Neuronal stem cell (in vitro differentiated cells): ENCODE measurements around the gene HOXD13.

Experiments
- DNase-seq: peaks from one replicate; pipeline ENCODE4 v3.0.0-alpha.2; 2013; ENCODE audit warnings: low spot score
- H2AFZ ChIP-seq: one replicate; pipeline ENCODE4 v1.6.1; 2013; ENCODE audit warnings: mild to moderate bottlenecking, low read length, inconsistent platforms
- H2AK5ac ChIP-seq: 2 replicates; pipeline ENCODE4 v1.6.1; 2013; ENCODE audit warnings: low read depth, mild to moderate bottlenecking, inconsistent platforms, low read length, moderate library complexity, mixed read lengths
- H2BK120ac ChIP-seq: 2 replicates; pipeline ENCODE4 v1.6.1; 2013; ENCODE audit warnings: low read depth, mild to moderate bottlenecking, inconsistent platforms, low read length, moderate library complexity, mixed read lengths
- H2BK12ac ChIP-seq: one replicate; pipeline ENCODE4 v1.6.1; 2013; ENCODE audit warnings: low read length, inconsistent platforms
- H2BK15ac ChIP-seq: 2 replicates; pipeline ENCODE4 v1.6.1; 2013; ENCODE audit warnings: mild to moderate bottlenecking, low read length, inconsistent platforms, mixed read lengths
- H2BK5ac ChIP-seq: one replicate; pipeline ENCODE4 v1.6.1; 2013; ENCODE audit warnings: inconsistent platforms, mild to moderate bottlenecking, low read length, moderate library complexity
- H3K14ac ChIP-seq: one replicate; pipeline ENCODE4 v1.6.1; 2013; ENCODE audit warnings: low read length, inconsistent platforms
- H3K18ac ChIP-seq: 2 replicates; pipeline ENCODE4 v1.6.1; 2013; ENCODE audit warnings: low read length, inconsistent platforms
- H3K23ac ChIP-seq: 2 replicates; pipeline ENCODE4 v1.6.1; 2013; ENCODE audit warnings: low read depth, mild to moderate bottlenecking, mixed read lengths, low read length, inconsistent platforms; ENCODE audit not compliant: poor library complexity
- H3K27ac ChIP-seq: replicated peaks from 3 replicates; pipeline ENCODE4 v1.5.1; 2013; ENCODE audit warnings: low read length, inconsistent platforms
- H3K27me3 ChIP-seq, 3 experiments: 2 replicates each; pipeline ENCODE4 v1.6.1; 2013; ENCODE audit warnings: low read length in 3 of 3, mild to moderate bottlenecking in 2 of 3, inconsistent platforms in 1 of 3, low read depth in 1 of 3, mixed read lengths in 1 of 3, moderate library complexity in 1 of 3; ENCODE audit not compliant: control insufficient read depth in 3 of 3, insufficient read depth in 3 of 3
- H3K36me3 ChIP-seq, 2 donors: replicated peaks in 1 of 2; 2 replicates each; pipeline ENCODE4 v1.6.1; 2013; ENCODE audit warnings: low read length in 2 of 2; ENCODE audit not compliant: control insufficient read depth in 2 of 2, insufficient read depth in 2 of 2
- H3K4ac ChIP-seq: 2 replicates; pipeline ENCODE4 v1.6.1; 2013; ENCODE audit warnings: inconsistent platforms, mild to moderate bottlenecking, low read length, moderate library complexity
- H3K4me1 ChIP-seq, 2 donors: 1 replicate in 1 of 2; 2 replicates in 1 of 2; pipeline ENCODE4 v1.6.1; 2013; ENCODE audit warnings: low read length in 2 of 2, low read depth in 1 of 2; ENCODE audit not compliant: control insufficient read depth in 2 of 2, insufficient read depth in 1 of 2
- H3K4me2 ChIP-seq: one replicate; pipeline ENCODE4 v1.6.1; 2013; ENCODE audit warnings: mild to moderate bottlenecking, low read length, inconsistent platforms; ENCODE audit not compliant: insufficient read depth, poor library complexity, severe bottlenecking
- H3K4me3 ChIP-seq, 2 donors: 2 replicates each; pipeline ENCODE4 v1.5.1; 2013; ENCODE audit warnings: low read length in 2 of 2, mild to moderate bottlenecking in 2 of 2, inconsistent platforms in 1 of 2, moderate library complexity in 1 of 2
- H3K79me1 ChIP-seq: one replicate; pipeline ENCODE4 v1.6.1; 2013; ENCODE audit warnings: low read depth, mild to moderate bottlenecking, inconsistent platforms, low read length, moderate library complexity
- H3K9ac ChIP-seq: one replicate; pipeline ENCODE4 v1.6.1; 2013; ENCODE audit warnings: mild to moderate bottlenecking, low read depth, low read length, inconsistent platforms; ENCODE audit not compliant: poor library complexity
- H3K9me3 ChIP-seq, 2 donors: replicated peaks in 1 of 2; 2 replicates each; pipeline versions ENCODE3 to v1.6.1; 2013; ENCODE audit warnings: low read length in 2 of 2, mild to moderate bottlenecking in 2 of 2, inconsistent platforms in 1 of 2, low read depth in 1 of 2, mixed read lengths in 1 of 2, moderate library complexity in 1 of 2; ENCODE audit not compliant: control insufficient read depth in 2 of 2, insufficient read depth in 1 of 2
- H4K8ac ChIP-seq: one replicate; pipeline ENCODE4 v1.6.1; 2013; ENCODE audit warnings: low read depth, mild to moderate bottlenecking, inconsistent platforms, low read length, moderate library complexity
- H4K91ac ChIP-seq: one replicate; pipeline ENCODE4 v1.6.1; 2013; ENCODE audit warnings: low read length, low read depth, mild to moderate bottlenecking, inconsistent platforms; ENCODE audit not compliant: poor library complexity
- whole genome bisulfite sequencing, 2 donors: extraction: QIAGEN DNeasy Blood & Tissue Kit; methylation state at CpG; one replicate each; pipeline ENCODE4 v1.1.7; 2013; ENCODE audit warnings: missing lambda C conversion rate in 2 of 2, mixed read lengths in 1 of 2; ENCODE audit not compliant: insufficient read length in 2 of 2, insufficient replicate concordance in 1 of 2; ENCODE audit errors: extremely low coverage in 2 of 2; 5-methylcytosine and 5-hydroxymethylcytosine counted together

The HOXD13 gene

GRCh38 chr2:176097820-176098365, 5.4 kb downstream of the HOXD13 start:
- Histone ChIP-seq H2AK5ac (no peak overlapping the region), H3K4ac (no peak overlapping the region), H2BK15ac (no peak overlapping the region), H3K36me3 (no peaks in the 10 kb centered on the region), H3K18ac (no peak overlapping the region), H4K91ac (no peak overlapping the region), H3K27me3 (peaks cover 69 to 100% (median 93%) of the 10 kb centered on the region in 3 experiments), H3K27ac (no peak overlapping the region), H3K79me1 (no peaks in the 10 kb centered on the region), H3K4me2 (no peak overlapping the region), H3K14ac (no peak overlapping the region), H3K4me3 (no peak overlapping the region), H3K4me1 (peaks cover 2 to 3% of the 10 kb centered on the region in 2 donors), H4K8ac (no peak overlapping the region), H3K23ac (peak overlapping the region; percentile 46), H3K9ac (no peak overlapping the region), H2BK12ac (no peak overlapping the region), H2BK120ac (no peak overlapping the region), H2AFZ (peak overlapping the region; percentile 7), H2BK5ac (no peak overlapping the region), H3K9me3 (peaks cover 7 to 11% of the 10 kb centered on the region in 2 donors)
- WGBS, 2 donors = no CpG with 5 or more reads among the region's 18 CpGs
- DNase-seq = no peak

- Histone ChIP-seq H3K36me3 (no peaks in the 10 kb centered on the region), H4K8ac (no peak overlapping the region), H4K91ac (no peak overlapping the region), H3K4ac (no peak overlapping the region), H3K23ac (no peak overlapping the region), H3K9ac (no peak overlapping the region), H3K14ac (no peak overlapping the region), H2AK5ac (no peak overlapping the region), H3K79me1 (no peaks in the 10 kb centered on the region), H3K4me2 (no peak overlapping the region), H3K4me3 (no peak overlapping the region), H2BK120ac (no peak overlapping the region), H2BK12ac (no peak overlapping the region), H2BK15ac (no peak overlapping the region), H3K9me3 (peaks cover 7 to 8% of the 10 kb centered on the region in 2 donors), H3K27me3 (peaks cover 66 to 100% (median 93%) of the 10 kb centered on the region in 3 experiments), H3K27ac (no peak overlapping the region), H3K18ac (no peak overlapping the region), H2BK5ac (no peak overlapping the region), H3K4me1 (no peaks in the 10 kb centered on the region), H2AFZ (peak overlapping the region; percentile 7)
- no peak for DNase-seq
- WGBS, 2 donors = no CpG with 5 or more reads among the region's 35 CpGs
Observed at GRCh38 chr2:176098366-176099158, 6.0 kb downstream of the HOXD13 start.

- no peak overlapping the region for H3K4me3 ChIP-seq
- WGBS, 2 donors = no CpG with 5 or more reads among the region's 30 CpGs
Observed at GRCh38 chr2:176099159-176099727, 6.7 kb downstream of the HOXD13 start.

More at GRCh38 chr2:176099159-176099727, 6.7 kb downstream of the HOXD13 start:
- DNase-seq = no peak
- no peak overlapping the region for H2AK5ac ChIP-seq
- H3K27ac ChIP-seq = no peak overlapping the region
- no peak overlapping the region for H3K14ac ChIP-seq
- no peak overlapping the region for H2BK120ac ChIP-seq
- no peaks in the 10 kb centered on the region for H3K79me1 ChIP-seq
- no peak overlapping the region for H4K8ac ChIP-seq
- no peaks in the 10 kb centered on the region for H3K4me1 ChIP-seq
- no peak overlapping the region for H2BK12ac ChIP-seq
- no peak overlapping the region for H2AFZ ChIP-seq
- H2BK15ac ChIP-seq = no peak overlapping the region
- H2BK5ac ChIP-seq = no peak overlapping the region
- no peak overlapping the region for H3K9ac ChIP-seq
- H3K4me2 ChIP-seq = no peak overlapping the region
- H3K4ac ChIP-seq = no peak overlapping the region
- H4K91ac ChIP-seq = no peak overlapping the region
- peaks cover 7 to 8% of the 10 kb centered on the region in 2 donors for H3K9me3 ChIP-seq
- H3K18ac ChIP-seq = no peak overlapping the region
- peaks cover 69 to 100% (median 93%) of the 10 kb centered on the region in 3 experiments for H3K27me3 ChIP-seq
- H3K36me3 ChIP-seq = no peaks in the 10 kb centered on the region
- no peak overlapping the region for H3K23ac ChIP-seq
